K562 (cell line): ENCODE data around the gene HBEGF. TPM values are rescaled to one million over a fixed set of nuclear protein-coding genes. Genes with fewer than 3 reads are reported as not detected.
A peak's percentile ranks its signal among the peaks of the same experiment; 100 is the strongest.

ENCODE experiments used
- ATF6 ChIP-seq: sonication (generic); formaldehyde crosslinking; IDR thresholded peaks from 2 replicates; pipeline ENCODE4 v1.4.0; 2020; ENCODE audit warnings: mild to moderate bottlenecking, missing genetic modification reagents
- CBX1 ChIP-seq: sonication (generic); IDR thresholded peaks from 2 replicates; pipeline ENCODE4 v1.6.1; 2016; ENCODE audit warnings: antibody characterized with exemption, low read depth, mild to moderate bottlenecking
- CTBP1 ChIP-seq: fragments of 450-650 bp; IDR thresholded peaks from 2 replicates; pipeline ENCODE4 v1.6.1; 2016; ENCODE audit warnings: borderline replicate concordance
- ERF ChIP-seq: fragments of 450-650 bp; formaldehyde crosslinking; IDR thresholded peaks from 2 replicates; pipeline ENCODE4 v1.4.0; 2020; ENCODE audit warnings: mild to moderate bottlenecking, mixed read lengths
- FOXA3 ChIP-seq, 2 experiments: fragments of 450-650 bp in 1 of 2; sonication (generic) in 1 of 2; formaldehyde crosslinking; IDR thresholded peaks in 1 of 2; conservative IDR thresholded peaks in 1 of 2; 2 replicates each; pipeline versions ENCODE4 v1.4.0 to v1.8.0; 2020 to 2022; ENCODE audit warnings: mild to moderate bottlenecking in 2 of 2, missing genetic modification reagents in 1 of 2
- FOXO4 ChIP-seq: fragments of 450-650 bp; formaldehyde crosslinking; IDR thresholded peaks from 2 replicates; pipeline ENCODE4 v1.4.0; 2020; ENCODE audit warnings: mild to moderate bottlenecking, moderate library complexity
- HIVEP1 ChIP-seq: fragments of 250-450 bp; sonication (Bioruptor Pico); IDR thresholded peaks from 2 replicates; pipeline ENCODE4 v1.4.0; 2020; ENCODE audit warnings: mild to moderate bottlenecking
- ID3 ChIP-seq, 2 experiments: fragments of 250-450 bp in 1 of 2; fragments of 450-650 bp in 1 of 2; sonication (Bioruptor Pico) in 1 of 2; IDR thresholded peaks; 2 replicates each; pipeline versions ENCODE4 v1.6.1 to v1.8.0; 2016 to 2021; ENCODE audit warnings: mild to moderate bottlenecking in 2 of 2, moderate library complexity in 2 of 2, missing compliant biosample characterization in 1 of 2, missing genetic modification characterization in 1 of 2
- MLX ChIP-seq, 2 experiments: fragments of 450-650 bp in 1 of 2; sonication (generic) in 1 of 2; formaldehyde crosslinking; conservative IDR thresholded peaks; 2 replicates each; pipeline versions ENCODE4 v1.4.0 to v1.8.1; 2020 to 2022; ENCODE audit warnings: mild to moderate bottlenecking in 1 of 2, missing genetic modification reagents in 1 of 2
- NCOA1 ChIP-seq: fragments of 450-650 bp; IDR thresholded peaks from 2 replicates; pipeline ENCODE4 v1.6.1; 2016; ENCODE audit warnings: low read depth
- NFIC ChIP-seq: fragments of 450-650 bp; IDR thresholded peaks from 2 replicates; pipeline ENCODE4 v1.6.1; 2017; ENCODE audit warnings: mild to moderate bottlenecking, inconsistent platforms
- NR3C1 ChIP-seq: sonication (generic); formaldehyde crosslinking; IDR thresholded peaks from 2 replicates; pipeline ENCODE4 v1.8.1; 2022; ENCODE audit warnings: missing genetic modification reagents
- POLR2A ChIP-seq: fragments of 450-650 bp; conservative IDR thresholded peaks from 2 replicates; pipeline ENCODE4 v1.6.1; 2016
- SMARCC2 ChIP-seq: fragments of 450-650 bp; IDR thresholded peaks from 2 replicates; pipeline ENCODE4 v1.6.1; 2017; ENCODE audit warnings: antibody characterized with exemption, moderate library complexity, mild to moderate bottlenecking, low read depth
- TCF7L2 ChIP-seq: fragments of 150-350 bp; IDR thresholded peaks from 2 replicates; pipeline ENCODE4 v1.6.1; 2016; ENCODE audit warnings: low read depth, mild to moderate bottlenecking, low read length, moderate library complexity
- USF1 ChIP-seq: sonication (generic); formaldehyde crosslinking; IDR thresholded peaks from 2 replicates; pipeline ENCODE4 v1.9.0; 2022; ENCODE audit warnings: mild to moderate bottlenecking, missing genetic modification reagents
- ZBTB26 ChIP-seq: fragments of 450-650 bp; formaldehyde crosslinking; IDR thresholded peaks from 2 replicates; pipeline ENCODE4 v1.4.0; 2022; ENCODE audit warnings: missing genetic modification characterization
- ZNF23 ChIP-seq: fragments of 250-450 bp; sonication (Bioruptor Pico); IDR thresholded peaks from 2 replicates; pipeline ENCODE4 v1.4.0; 2020; ENCODE audit warnings: mild to moderate bottlenecking
- ZNF431 ChIP-seq: sonication (generic); formaldehyde crosslinking; IDR thresholded peaks from 2 replicates; pipeline ENCODE4 v1.8.0; 2022; ENCODE audit warnings: mild to moderate bottlenecking, missing genetic modification reagents
- ZNF699 ChIP-seq: fragments of 250-450 bp; sonication (Bioruptor Pico); IDR thresholded peaks from 2 replicates; pipeline ENCODE4 v1.8.0; 2021; ENCODE audit warnings: mild to moderate bottlenecking, moderate library complexity; ENCODE audit not compliant: insufficient replicate concordance
- ZNF707 ChIP-seq: fragments of 250-450 bp; sonication (Bioruptor Pico); conservative IDR thresholded peaks from 2 replicates; pipeline ENCODE4 v1.8.0; 2022; ENCODE audit warnings: inconsistent platforms, mild to moderate bottlenecking, moderate library complexity
- polyA plus RNA-seq, 8 experiments: library from polyadenylated mRNA; depleted of rRNA in 4 of 8; stranded (reverse) in 5 of 8; unstranded in 3 of 8; fragments of >200 nt; fragmentation: Nextera tagmentation in 2 of 8; fragmentation: Illumina TruSeq in 1 of 8; extraction: Ambion mirVana in 2 of 8; extraction: Trizol in 1 of 8; gene quantifications; 2 replicates each; pipeline versions ENCODE4 v1.2.1 to v1.2.3, GENCODE V29; 2011 to 2014; ENCODE audit warnings: inconsistent platforms in 1 of 8, missing spikeins in 1 of 8
- total RNA-seq, 7 experiments: library from RNA; depleted of rRNA in 6 of 7; stranded (reverse); fragments of >200 nt in 6 of 7; fragmentation: Illumina TruSeq in 2 of 7; extraction: Trizol in 2 of 7; gene quantifications; 2 replicates each; pipeline versions ENCODE4 v1.2.1 to v1.2.3, GENCODE V29; 2011 to 2021; ENCODE audit warnings: low replicate concordance in 1 of 7

HBEGF gene
- total and polyA plus RNA-seq, 9 of the 15 experiments (the other 6 are each of a cell fraction or from before 2014, with no cell fraction given), result 0.11 to 1.1 (median 0.60) TPM

- TF ChIP-seq ZBTB26 (CRISPR knock-in tag) (no peak), CTBP1 (peak; percentile 68; the same call in 1 of the 2 replicates), POLR2A (peak; percentile 90), FOXO4 (CRISPR knock-in tag) (no peak), ZNF431 (CRISPR knock-in tag) (no peak), ID3 (CRISPR knock-in tag; IDR thresholded peaks at IDR 0.05) (no peak), ID3 (tag; IDR thresholded peaks at IDR 0.05) (no peak), FOXA3 (CRISPR knock-in tag; conservative IDR thresholded peaks at IDR 0.05 in 1 of 2, IDR thresholded peaks at IDR 0.05 in 1 of 2) (no peak), ZNF23 (no peak), NCOA1 (no peak), HIVEP1 (no peak), ZNF699 (CRISPR knock-in tag) (no peak), ZNF707 (CRISPR knock-in tag) (no peak), USF1 (no peak), TCF7L2 (no peak), MLX (CRISPR knock-in tag; conservative IDR thresholded peaks at IDR 0.05) (no peak), ERF (CRISPR knock-in tag) (0 out of 2 replicates have a peak, but pooled peaks have one; percentile 74), NFIC (no peak), ATF6 (no peak), CBX1 (no peak), NR3C1 (no peak), SMARCC2 (no peak)
Measured at GRCh38 chr5:140302786-140303639, 43.4 kb downstream of the HBEGF start, which contains the start of gene PFDN1 (continued).
